ENCODE measurements around the gene IGSF8.

GRCh38 chr1:160112357-160112756 lies 13.9 kb upstream of the IGSF8 start:
- TF ChIP-seq EP300 (IDR thresholded peaks at IDR 0.05; ENCODE audit: low read depth) (no peak), POLR2A (IDR thresholded peaks at IDR 0.05) (no peak)
- TF ChIP-seq, protein P1, sequence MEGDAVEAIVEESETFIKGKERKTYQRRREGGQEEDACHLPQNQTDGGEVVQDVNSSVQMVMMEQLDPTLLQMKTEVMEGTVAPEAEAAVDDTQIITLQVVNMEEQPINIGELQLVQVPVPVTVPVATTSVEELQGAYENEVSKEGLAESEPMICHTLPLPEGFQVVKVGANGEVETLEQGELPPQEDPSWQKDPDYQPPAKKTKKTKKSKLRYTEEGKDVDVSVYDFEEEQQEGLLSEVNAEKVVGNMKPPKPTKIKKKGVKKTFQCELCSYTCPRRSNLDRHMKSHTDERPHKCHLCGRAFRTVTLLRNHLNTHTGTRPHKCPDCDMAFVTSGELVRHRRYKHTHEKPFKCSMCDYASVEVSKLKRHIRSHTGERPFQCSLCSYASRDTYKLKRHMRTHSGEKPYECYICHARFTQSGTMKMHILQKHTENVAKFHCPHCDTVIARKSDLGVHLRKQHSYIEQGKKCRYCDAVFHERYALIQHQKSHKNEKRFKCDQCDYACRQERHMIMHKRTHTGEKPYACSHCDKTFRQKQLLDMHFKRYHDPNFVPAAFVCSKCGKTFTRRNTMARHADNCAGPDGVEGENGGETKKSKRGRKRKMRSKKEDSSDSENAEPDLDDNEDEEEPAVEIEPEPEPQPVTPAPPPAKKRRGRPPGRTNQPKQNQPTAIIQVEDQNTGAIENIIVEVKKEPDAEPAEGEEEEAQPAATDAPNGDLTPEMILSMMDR (IDR thresholded peaks at IDR 0.05), result no peak

Measured in transverse colon (tissue), 3 donors.